K562 (cell line): ENCODE results near the gene DDRGK1. TPM values are rescaled to one million over a fixed set of nuclear protein-coding genes. Genes with fewer than 3 reads are reported as not detected.

Experiments used
- ATAC-seq: fragments of 200-7000 bp; cut with Tn5 transposase; 3 replicates; pipeline ENCODE4 v1.9.1; 2020; ENCODE audit warnings: moderate library complexity
- BruUV-seq: library from RNA; stranded (reverse); fragments of 400-500 nt; replicated peaks from 2 replicates; lab custom pipeline; 2021; lab: Mats Ljungman, UMichigan
- CTCF ChIA-PET: fragments of 300-600 bp; formaldehyde crosslinking; extraction: SDS; loops from one replicate; lab custom pipeline; 2021; ENCODE audit warnings: low intra/inter-chr PET ratio; lab: Yijun Ruan, JAX
- POLR2A ChIA-PET: fragments of 300-600, 350-650 bp; sonication (Branson Sonifier 250); formaldehyde crosslinking; extraction: SDS; loops from one replicate; lab custom pipeline; 2021; ENCODE audit warnings: antibody characterized with exemption, inconsistent platforms; lab: Yijun Ruan, JAX
- DNase-seq, 4 experiments: peaks; one replicate each; pipeline versions ENCODE4 v3.0.0 to v3.0.0-alpha.2; 2011 to 2018; ENCODE audit warnings: low spot score in 3 of 4, mixed read lengths in 3 of 4; ENCODE audit errors: extremely low read depth in 1 of 4
- FAIRE-seq: peaks from 2 replicates; lab custom pipeline; 2011; peaks lifted over from hg19 to GRCh38; lab: Jason Lieb, UNC
- H2AFZ ChIP-seq: 2 replicates; pipeline ENCODE4 v1.6.0; 2011; ENCODE audit warnings: low read depth, low read length, control low read depth, inconsistent platforms
- H3K27ac ChIP-seq: fragments of 200-600 bp; 3 replicates; pipeline ENCODE4 v1.8.0; 2011; ENCODE audit warnings: low read depth, mild to moderate bottlenecking, control low read depth, inconsistent platforms, low read length, moderate library complexity, mixed read lengths; ENCODE audit errors: extremely low read depth
- H3K27me3 ChIP-seq, 2 experiments: fragments of 300-600 bp in 1 of 2; 2 replicates in 1 of 2; 3 replicates in 1 of 2; pipeline versions ENCODE4 v1.6.0 to v1.8.0; 2011; ENCODE audit warnings: inconsistent platforms in 2 of 2, low read length in 2 of 2, mild to moderate bottlenecking in 1 of 2, mixed read lengths in 1 of 2, moderate library complexity in 1 of 2; ENCODE audit not compliant: control insufficient read depth in 2 of 2, insufficient read depth in 2 of 2
- H3K36me3 ChIP-seq: fragments of 300-600 bp; 3 replicates; pipeline ENCODE4 v1.8.0; 2011; ENCODE audit warnings: mild to moderate bottlenecking, low read length, inconsistent platforms; ENCODE audit not compliant: control insufficient read depth, insufficient read depth
- H3K4me1 ChIP-seq, 2 experiments: fragments of 200-600 bp in 1 of 2; replicated peaks in 1 of 2; 2 replicates in 1 of 2; 3 replicates in 1 of 2; pipeline versions ENCODE4 v1.5.1 to v1.8.0; 2011; ENCODE audit warnings: inconsistent platforms in 2 of 2, low read length in 2 of 2, mild to moderate bottlenecking in 1 of 2, mixed read lengths in 1 of 2, moderate library complexity in 1 of 2; ENCODE audit not compliant: control insufficient read depth in 2 of 2, insufficient read depth in 2 of 2
- H3K4me2 ChIP-seq: 2 replicates; pipeline ENCODE4 v1.6.1; 2011; ENCODE audit warnings: low read length, control low read depth, inconsistent platforms, mixed read lengths; ENCODE audit not compliant: insufficient read depth
- H3K4me3 ChIP-seq: fragments of 200-600 bp; sonication (generic), shearing (Covaris generic); 2 replicates; pipeline ENCODE4 v1.5.1; 2016; ENCODE audit warnings: control low read depth, inconsistent platforms
- H3K79me2 ChIP-seq: fragments of 200-600 bp; 3 replicates; pipeline ENCODE4 v1.8.0; 2011; ENCODE audit warnings: low read length, inconsistent platforms; ENCODE audit not compliant: control insufficient read depth, insufficient read depth
- H3K9ac ChIP-seq, 2 experiments: 2 replicates each; pipeline versions ENCODE4 v1.6.0 to v1.6.1; 2011; ENCODE audit warnings: low read depth in 2 of 2, low read length in 2 of 2, control low read depth in 1 of 2, inconsistent platforms in 1 of 2, mild to moderate bottlenecking in 1 of 2, mixed read lengths in 1 of 2; ENCODE audit not compliant: insufficient read depth in 1 of 2
- H3K9me1 ChIP-seq: one replicate; pipeline ENCODE4 v1.6.0; 2011; ENCODE audit warnings: inconsistent platforms, mild to moderate bottlenecking, low read length, moderate library complexity; ENCODE audit not compliant: control insufficient read depth, insufficient read depth
- H3K9me3 ChIP-seq: replicated peaks from 2 replicates; pipeline ENCODE4 v1.5.1; 2011; ENCODE audit warnings: low read depth, low read length, inconsistent platforms; ENCODE audit not compliant: control insufficient read depth, insufficient read depth
- H4K20me1 ChIP-seq: replicated peaks from 2 replicates; pipeline ENCODE4 v1.6.1; 2011; ENCODE audit warnings: low read length, inconsistent platforms, mixed read lengths; ENCODE audit not compliant: control insufficient read depth, insufficient read depth
- FOXJ3 ChIP-seq: sonication (generic); formaldehyde crosslinking; IDR thresholded peaks from 2 replicates; pipeline ENCODE4 v1.4.0; 2020; ENCODE audit warnings: mild to moderate bottlenecking, missing genetic modification reagents
- JUN ChIP-seq, 2 experiments: sonication (generic) in 1 of 2; formaldehyde crosslinking in 1 of 2; IDR thresholded peaks; 2 replicates each; pipeline versions ENCODE4 v1.6.1 to v1.8.0; 2012 to 2022; ENCODE audit warnings: borderline replicate concordance in 2 of 2, mild to moderate bottlenecking in 2 of 2, improper control_type of control experiment in 1 of 2, low read depth in 1 of 2, low read length in 1 of 2, missing genetic modification reagents in 1 of 2
- KDM2B ChIP-seq: fragments of 250-450 bp; sonication (Bioruptor Pico); IDR thresholded peaks from 2 replicates; pipeline ENCODE4 v1.8.0; 2021; ENCODE audit warnings: mild to moderate bottlenecking, moderate library complexity
- PTRF ChIP-seq: fragments of 450-650 bp; IDR thresholded peaks from 2 replicates; pipeline ENCODE4 v1.6.1; 2016; ENCODE audit warnings: mild to moderate bottlenecking, missing genetic modification characterization, missing compliant biosample characterization
- RBFOX2 ChIP-seq: fragments of 200-400 bp; formaldehyde crosslinking; IDR thresholded peaks from 2 replicates; pipeline ENCODE4 v1.6.1; 2017; ENCODE audit warnings: low read depth, mild to moderate bottlenecking, low read length, moderate library complexity
- ZNF445 ChIP-seq: fragments of 250-450 bp; sonication (Bioruptor Pico); IDR thresholded peaks from 2 replicates; pipeline ENCODE4 v1.4.0; 2020; ENCODE audit warnings: low read depth, mild to moderate bottlenecking, moderate library complexity
- WGBS: fragments of 100-300 bp; shearing (Covaris generic); methylation state at CpG from one replicate; pipeline ENCODE4 v1.1.6; 2016; ENCODE audit warnings: low coverage, mixed read lengths; ENCODE audit not compliant: insufficient coverage; ENCODE audit errors: missing lambda C conversion rate; 5-methylcytosine and 5-hydroxymethylcytosine counted together
- in situ Hi-C: fragments of 300-500 bp; cut with MboI; formaldehyde crosslinking; loops from 4 replicates; pipeline ENCODE4 v1.15.0; 2018; ENCODE audit warnings: inconsistent platforms, mixed read lengths
- intact Hi-C: fragments of 100-400 bp; cut with micrococcal nuclease; formaldehyde crosslinking; loops from 2 replicates; pipeline ENCODE4 v1.14.2; 2022
- polyA plus RNA-seq, 8 experiments: library from polyadenylated mRNA; depleted of rRNA in 4 of 8; stranded (reverse) in 5 of 8; unstranded in 3 of 8; fragments of >200 nt; fragmentation: Nextera tagmentation in 2 of 8; fragmentation: Illumina TruSeq in 1 of 8; extraction: Ambion mirVana in 2 of 8; extraction: Trizol in 1 of 8; gene quantifications; 2 replicates each; pipeline versions ENCODE4 v1.2.1 to v1.2.3, GENCODE V29; 2011 to 2014; ENCODE audit warnings: inconsistent platforms in 1 of 8, missing spikeins in 1 of 8
- total RNA-seq, 7 experiments: library from RNA; depleted of rRNA in 6 of 7; stranded (reverse); fragments of >200 nt in 6 of 7; fragmentation: Illumina TruSeq in 2 of 7; extraction: Trizol in 2 of 7; gene quantifications; 2 replicates each; pipeline versions ENCODE4 v1.2.1 to v1.2.3, GENCODE V29; 2011 to 2021; ENCODE audit warnings: low replicate concordance in 1 of 7
- TF ChIP-seq, protein P1 (sequence below): fragments of 250-450 bp; sonication (Bioruptor Pico); IDR thresholded peaks from 2 replicates; pipeline ENCODE4 v1.6.1; 2021; ENCODE audit warnings: mild to moderate bottlenecking
- TF ChIP-seq, protein P2 (sequence below): fragments of 450-650 bp; IDR thresholded peaks from 2 replicates; pipeline ENCODE4 v1.6.1; 2016

DDRGK1 gene
- total and polyA plus RNA-seq, 9 of the 15 experiments (the other 6 are each of a cell fraction or from before 2014, with no cell fraction given) = 2.3 to 54.4 (median 29.1) TPM

DNA sequence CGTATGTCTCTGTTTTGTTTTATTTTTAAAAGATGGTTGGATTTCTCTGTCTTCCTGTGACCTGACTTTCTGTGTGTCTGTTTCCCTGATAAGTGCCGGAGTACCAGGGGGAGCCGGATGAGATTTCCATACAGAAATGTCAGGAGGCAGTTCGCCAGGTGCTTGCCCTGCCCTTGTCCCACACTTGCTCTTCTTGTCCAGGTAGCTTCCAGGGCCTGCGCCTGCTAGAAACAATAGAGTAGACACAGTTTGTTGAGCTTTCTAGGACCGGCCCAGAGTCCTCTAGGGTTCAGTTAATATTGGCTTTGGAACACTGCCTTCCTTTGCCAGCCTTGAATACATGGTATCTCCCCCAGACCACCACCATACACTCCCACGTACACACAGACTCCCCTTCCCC lies 8.7 kb upstream of the DDRGK1 start:
- Histone ChIP-seq H3K36me3 (peaks cover 31% of the 10 kb centered on the region; the same call in 2 of the 3 replicates), H3K4me1 (peaks cover 8 to 9% of the 10 kb centered on the region in 2 experiments; a peak in 4 of 5 replicates), H3K9me3 (no peaks in the 10 kb centered on the region), H3K4me2 (no peak overlapping the region), H3K9me1 (no peaks in the 10 kb centered on the region), H2AFZ (no peak overlapping the region), H3K9ac (no peak overlapping the region), H3K27me3 (no peaks in the 10 kb centered on the region), H3K79me2 (peaks cover 46% of the 10 kb centered on the region), H3K4me3 (no peak overlapping the region), H3K27ac (no peak overlapping the region), H4K20me1 (no peaks in the 10 kb centered on the region)
- in situ Hi-C loops = no loop called here
- intact Hi-C loops = no loop called here
- POLR2A ChIA-PET = no interaction called here
- BruUV-seq = no TSS peak
- no peak for TF ChIP-seq ZNF445 (CRISPR knock-in tag)
- no peak for TF ChIP-seq FOXJ3
- CTCF ChIA-PET = no interaction called here
- 94% methylated on average over 5 of the region's 7 CpGs for WGBS
- FAIRE-seq (no peak), DNase-seq (no peak), ATAC-seq (no peak)

DNA sequence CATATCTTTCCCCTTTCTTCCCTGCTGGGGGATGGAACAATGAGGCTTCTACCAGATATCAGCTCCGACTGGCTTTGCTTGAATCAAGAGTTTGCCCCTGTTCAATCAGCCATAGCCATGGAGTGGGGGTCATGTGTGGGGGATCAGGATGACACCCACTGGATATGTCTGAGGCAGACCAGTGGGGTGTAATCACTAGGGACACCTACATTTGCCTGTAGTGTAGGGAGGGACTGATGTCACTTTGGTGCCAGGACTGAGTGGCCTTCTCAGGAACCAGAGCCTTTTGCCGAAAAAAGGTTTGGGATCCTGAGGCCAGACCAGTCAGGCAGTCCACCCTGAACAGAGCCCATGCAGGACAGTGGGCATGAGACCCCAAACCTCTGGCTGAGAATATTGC lies 5.9 kb upstream of the DDRGK1 start:
- Histone ChIP-seq H3K4me2 (peak overlapping the region; percentile 99), H3K4me3 (peak overlapping the region; percentile 99), H2AFZ (peak overlapping the region; percentile 95), H4K20me1 (no peaks in the 10 kb centered on the region), H3K27me3 (no peaks in the 10 kb centered on the region), H3K9me1 (no peaks in the 10 kb centered on the region), H3K4me1 (peaks cover 7 to 9% of the 10 kb centered on the region in 2 experiments; a peak in 4 of 5 replicates), H3K9ac (peak overlapping the region; percentile 85 to 96), H3K27ac (peak overlapping the region; percentile 90), H3K36me3 (peaks cover 25% of the 10 kb centered on the region; the same call in 2 of the 3 replicates), H3K79me2 (peaks cover 46% of the 10 kb centered on the region), H3K9me3 (no peaks in the 10 kb centered on the region)
- no TSS peak for BruUV-seq
- in situ Hi-C loops (no loop called here), intact Hi-C loops (no loop called here)
- DNase-seq (no peak), FAIRE-seq (peak; percentile 46), ATAC-seq (peak; percentile 21)
- TF ChIP-seq, protein P1, sequence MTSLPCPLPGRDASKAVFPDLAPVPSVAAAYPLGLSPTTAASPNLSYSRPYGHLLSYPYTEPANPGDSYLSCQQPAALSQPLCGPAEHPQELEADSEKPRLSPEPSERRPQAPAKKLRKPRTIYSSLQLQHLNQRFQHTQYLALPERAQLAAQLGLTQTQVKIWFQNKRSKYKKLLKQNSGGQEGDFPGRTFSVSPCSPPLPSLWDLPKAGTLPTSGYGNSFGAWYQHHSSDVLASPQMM = no peak
- no peak for TF ChIP-seq JUN (IDR thresholded peaks at IDR 0.05; ENCODE audit: borderline replicate concordance, low read depth, low read length)
- 0 out of 2 replicates have a peak, but pooled peaks have one; percentile 9 for TF ChIP-seq JUN (CRISPR knock-in tag; IDR thresholded peaks at IDR 0.05; ENCODE audit: borderline replicate concordance)
- no peak for TF ChIP-seq KDM2B
- TF ChIP-seq RBFOX2 = no peak
- TF ChIP-seq, protein P2, sequence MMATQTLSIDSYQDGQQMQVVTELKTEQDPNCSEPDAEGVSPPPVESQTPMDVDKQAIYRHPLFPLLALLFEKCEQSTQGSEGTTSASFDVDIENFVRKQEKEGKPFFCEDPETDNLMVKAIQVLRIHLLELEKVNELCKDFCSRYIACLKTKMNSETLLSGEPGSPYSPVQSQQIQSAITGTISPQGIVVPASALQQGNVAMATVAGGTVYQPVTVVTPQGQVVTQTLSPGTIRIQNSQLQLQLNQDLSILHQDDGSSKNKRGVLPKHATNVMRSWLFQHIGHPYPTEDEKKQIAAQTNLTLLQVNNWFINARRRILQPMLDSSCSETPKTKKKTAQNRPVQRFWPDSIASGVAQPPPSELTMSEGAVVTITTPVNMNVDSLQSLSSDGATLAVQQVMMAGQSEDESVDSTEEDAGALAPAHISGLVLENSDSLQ = no peak
- no peak for TF ChIP-seq PTRF
- ChIA-PET CTCF (no interaction called here), POLR2A (interaction anchor here (0.9 kb wide), 1 partner anchor 40 kb away, joined by 3 read pairs; no protein-coding TSS in a partner anchor)
- WGBS = 11% methylated on average over 1 of the region's 2 CpGs
